Stimulated activated CD8-positive, alpha-beta memory T cell treated with anti-CD3 and anti-CD28 coated beads, Interleukin-7, amount 100 ng/mL, for 1 hour (primary cell): ENCODE data around the gene MRPL46.
"Not testable (repeated sequence)": the region's sequence is repeated elsewhere in the genome, so short reads cannot be mapped to it uniquely, and the experiment has no call there.

ENCODE experiments used
- DNase-seq, 2 donors: peaks; one replicate each; pipeline ENCODE4 v3.0.0-alpha.2; 2020; ENCODE audit warnings: low read depth in 2 of 2

MRPL46 gene

GRCh38 chr15:88479169-88479568 lies 12.0 kb upstream of the MRPL46 start:
- DNase-seq = no peak

GRCh38 chr15:88477904-88478303 lies 10.7 kb upstream of the MRPL46 start:
- DNase-seq = no peak

- no peak for DNase-seq
These were observed 9.9 kb upstream of the MRPL46 start for GRCh38 chr15:88477126-88477525.

- DNase-seq = no peak
These were observed 9.5 kb upstream of the MRPL46 start for GRCh38 chr15:88476635-88477060.

- DNase-seq = not testable (repeated sequence)
These were observed 6.6 kb upstream of the MRPL46 start for GRCh38 chr15:88473661-88474293.

GRCh38 chr15:88472225-88472624 lies 5.0 kb upstream of the MRPL46 start:
- DNase-seq = no peak

GRCh38 chr15:88470625-88471372 lies 3.6 kb upstream of the MRPL46 start:
- DNase-seq = no peak

GRCh38 chr15:88469321-88469720 lies 2.1 kb upstream of the MRPL46 start:
- no peak for DNase-seq

- not testable (repeated sequence) for DNase-seq
These were observed 1.5 kb upstream of the MRPL46 start for GRCh38 chr15:88468721-88469120.

GRCh38 chr15:88467935-88468528 lies 844 bp upstream of the MRPL46 start:
- no peak for DNase-seq

GRCh38 chr15:88465633-88466224 lies 1.5 kb downstream of the MRPL46 start:
- DNase-seq = no peak

- DNase-seq = no peak
These were observed 3.2 kb downstream of the MRPL46 start for GRCh38 chr15:88463870-88464532.

GRCh38 chr15:88456733-88457132 lies 10.5 kb downstream of the MRPL46 start:
- no peak for DNase-seq

- no peak for DNase-seq
These were observed 12.0 kb downstream of the MRPL46 start for GRCh38 chr15:88454867-88455810.

- DNase-seq = no peak
These were observed 13.0 kb downstream of the MRPL46 start for GRCh38 chr15:88454236-88454635.

GRCh38 chr15:88453651-88454050 lies 13.5 kb downstream of the MRPL46 start:
- DNase-seq = no peak

- peak in 1 of 2 donors; percentile 19 for DNase-seq
These were observed 16.9 kb downstream of the MRPL46 start for GRCh38 chr15:88450125-88450798.

GRCh38 chr15:88449581-88449980 lies 17.6 kb downstream of the MRPL46 start:
- DNase-seq = no peak

- no peak for DNase-seq
These were observed 18.2 kb downstream of the MRPL46 start for GRCh38 chr15:88448991-88449461.

- no peak for DNase-seq
These were observed 19.4 kb downstream of the MRPL46 start for GRCh38 chr15:88447741-88448140.
